Esophagus muscularis mucosa (tissue), 3 donors: ENCODE results near the gene OR10A6.

Experiments
- CTCF ChIP-seq, 3 experiments: fragments of 200-600 bp in 2 of 3; fragments of 450-650 bp in 1 of 3; sonication (generic) in 2 of 3; IDR thresholded peaks; one replicate each; pipeline ENCODE4 v1.5.1; 2017 to 2019; ENCODE audit warnings: antibody characterized with exemption in 3 of 3, mild to moderate bottlenecking in 2 of 3, moderate library complexity in 1 of 3
- POLR2AphosphoS5 ChIP-seq, 2 donors: sonication (generic); formaldehyde crosslinking; IDR thresholded peaks; one replicate each; pipeline ENCODE4 v1.6.1; 2017; ENCODE audit warnings: antibody characterized with exemption in 2 of 2

GRCh38 chr11:7927635-7928034, 3.4 kb downstream of the OR10A6 start:
- no peak for TF ChIP-seq POLR2AphosphoS5 (IDR thresholded peaks at IDR 0.05)
- no peak for TF ChIP-seq CTCF (IDR thresholded peaks at IDR 0.05)
